LNCaP clone FGC (cell line): Measurements from ENCODE around the gene CHD1.

ENCODE experiments used
- DNase-seq: peaks from one replicate; pipeline ENCODE4 v3.0.0-alpha.2; 2011; ENCODE audit warnings: low read depth
- H3K4me3 ChIP-seq: 2 replicates; pipeline ENCODE4 v1.5.1; 2011; ENCODE audit warnings: mild to moderate bottlenecking, low read depth, low read length, control low read depth
- TF ChIP-seq, protein P1 (sequence below): IDR thresholded peaks from 2 replicates; pipeline ENCODE4 v1.5.1; 2012; ENCODE audit warnings: mild to moderate bottlenecking; ENCODE audit not compliant: control insufficient read depth, insufficient read depth; ENCODE audit errors: extremely low read depth

The CHD1 gene

DNA sequence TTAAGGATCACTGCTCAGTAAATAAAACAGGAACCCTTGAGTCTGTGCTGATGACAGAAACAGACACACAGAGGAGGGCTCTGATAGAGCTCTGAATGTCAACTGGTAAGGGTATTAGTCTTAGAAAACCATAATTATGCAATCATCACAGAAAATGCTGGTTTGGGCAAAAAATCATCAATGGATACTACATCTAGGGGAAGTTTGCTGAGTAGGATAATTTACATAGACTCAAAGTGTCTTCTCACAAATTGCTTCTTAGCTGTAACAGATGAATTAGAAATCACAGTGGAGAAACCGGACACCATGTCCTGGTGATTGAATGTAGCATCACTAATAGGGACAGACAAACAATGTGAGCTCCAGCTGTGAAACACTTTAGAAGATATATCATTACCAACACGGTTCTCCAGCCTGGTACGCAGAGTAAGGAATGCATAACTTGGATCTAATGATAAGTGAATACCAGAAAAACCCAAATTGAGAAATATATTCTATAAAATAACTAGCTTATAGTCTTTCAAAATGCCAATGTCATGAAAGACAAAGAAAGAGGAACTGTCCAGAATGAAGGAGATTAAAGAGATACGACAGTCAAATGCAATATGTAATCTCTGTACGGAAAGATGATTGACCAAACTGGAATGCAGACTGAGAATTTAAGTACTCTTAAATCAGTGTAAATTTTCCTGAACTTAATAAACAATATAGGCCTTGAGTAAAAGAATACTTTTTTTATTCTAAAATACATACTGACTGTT, 17.3 kb downstream of the CHD1 start:
- DNase-seq = no peak
- TF ChIP-seq, protein P1, sequence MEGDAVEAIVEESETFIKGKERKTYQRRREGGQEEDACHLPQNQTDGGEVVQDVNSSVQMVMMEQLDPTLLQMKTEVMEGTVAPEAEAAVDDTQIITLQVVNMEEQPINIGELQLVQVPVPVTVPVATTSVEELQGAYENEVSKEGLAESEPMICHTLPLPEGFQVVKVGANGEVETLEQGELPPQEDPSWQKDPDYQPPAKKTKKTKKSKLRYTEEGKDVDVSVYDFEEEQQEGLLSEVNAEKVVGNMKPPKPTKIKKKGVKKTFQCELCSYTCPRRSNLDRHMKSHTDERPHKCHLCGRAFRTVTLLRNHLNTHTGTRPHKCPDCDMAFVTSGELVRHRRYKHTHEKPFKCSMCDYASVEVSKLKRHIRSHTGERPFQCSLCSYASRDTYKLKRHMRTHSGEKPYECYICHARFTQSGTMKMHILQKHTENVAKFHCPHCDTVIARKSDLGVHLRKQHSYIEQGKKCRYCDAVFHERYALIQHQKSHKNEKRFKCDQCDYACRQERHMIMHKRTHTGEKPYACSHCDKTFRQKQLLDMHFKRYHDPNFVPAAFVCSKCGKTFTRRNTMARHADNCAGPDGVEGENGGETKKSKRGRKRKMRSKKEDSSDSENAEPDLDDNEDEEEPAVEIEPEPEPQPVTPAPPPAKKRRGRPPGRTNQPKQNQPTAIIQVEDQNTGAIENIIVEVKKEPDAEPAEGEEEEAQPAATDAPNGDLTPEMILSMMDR = no peak
- H3K4me3 ChIP-seq = no peak overlapping the region

DNA sequence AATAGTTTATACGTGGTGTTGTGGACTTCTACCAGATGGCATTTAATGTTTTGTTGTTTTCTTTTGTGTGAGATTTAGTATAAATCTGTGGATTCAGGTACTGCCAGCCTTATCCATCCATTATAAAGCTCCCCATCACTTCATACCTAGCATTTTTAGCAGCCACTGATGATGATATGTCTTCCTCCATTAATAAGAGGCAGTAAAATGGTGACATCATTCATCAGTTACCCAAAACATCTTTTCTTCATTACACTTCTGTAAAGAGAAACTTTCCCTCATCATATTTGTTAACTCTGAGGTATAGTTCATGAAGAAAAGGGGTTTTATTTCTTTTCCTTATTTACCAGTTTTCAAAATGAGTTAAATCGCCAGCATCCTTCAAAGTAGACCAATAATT, 19.4 kb downstream of the CHD1 start:
- no peak overlapping the region for H3K4me3 ChIP-seq
- no peak for DNase-seq
- TF ChIP-seq, protein P1 = no peak

DNA sequence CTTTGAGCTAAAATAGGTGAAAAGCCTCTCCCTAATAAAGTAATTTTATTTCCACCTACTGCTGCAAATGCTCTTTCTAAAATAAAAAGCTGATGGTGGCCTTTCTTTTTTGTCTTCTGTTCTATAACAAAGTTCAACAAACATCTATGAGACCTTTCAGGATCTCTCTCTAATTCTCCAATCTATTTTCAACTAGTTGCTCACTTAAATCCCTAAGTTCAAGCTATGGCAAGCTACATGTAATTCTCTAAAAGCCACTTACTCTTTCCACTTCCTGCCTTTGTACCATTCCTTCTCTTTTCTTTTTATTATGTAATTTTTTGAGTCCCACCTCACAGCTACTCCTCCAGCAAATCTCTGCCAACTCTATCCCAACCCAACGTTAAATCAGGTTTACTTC, 20.9 kb downstream of the CHD1 start:
- DNase-seq = no peak
- TF ChIP-seq, protein P1 = no peak
- H3K4me3 ChIP-seq = no peak overlapping the region

DNA sequence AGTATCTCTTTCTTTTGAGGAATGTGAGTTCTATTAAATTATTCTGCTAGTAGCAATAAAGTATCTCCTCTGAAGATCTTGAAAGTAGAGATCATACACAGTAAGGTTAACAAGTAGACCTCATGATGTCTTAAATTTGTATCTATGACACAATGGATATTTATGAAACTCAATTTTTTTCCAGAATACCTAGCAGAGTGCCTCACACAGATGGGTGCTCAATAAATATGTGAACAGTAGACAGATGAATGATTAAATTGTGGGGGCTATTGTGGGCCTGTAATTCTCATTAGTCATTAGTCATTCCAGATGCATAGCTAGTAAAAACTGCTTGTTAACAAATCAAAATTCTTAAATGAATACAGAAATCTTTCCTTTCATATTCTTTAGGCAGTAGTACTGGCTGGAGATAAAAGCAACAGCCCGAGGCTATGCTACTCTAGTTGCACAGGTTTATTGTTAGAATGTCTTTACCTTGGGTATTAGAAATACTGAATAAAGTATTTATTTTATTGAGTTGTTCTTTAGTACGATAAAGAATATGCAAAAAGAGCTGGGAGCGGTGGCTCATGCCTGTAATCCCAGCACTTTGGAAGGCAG, 22.0 kb downstream of the CHD1 start:
- no peak overlapping the region for H3K4me3 ChIP-seq
- TF ChIP-seq, protein P1 = no peak
- no peak for DNase-seq

DNA sequence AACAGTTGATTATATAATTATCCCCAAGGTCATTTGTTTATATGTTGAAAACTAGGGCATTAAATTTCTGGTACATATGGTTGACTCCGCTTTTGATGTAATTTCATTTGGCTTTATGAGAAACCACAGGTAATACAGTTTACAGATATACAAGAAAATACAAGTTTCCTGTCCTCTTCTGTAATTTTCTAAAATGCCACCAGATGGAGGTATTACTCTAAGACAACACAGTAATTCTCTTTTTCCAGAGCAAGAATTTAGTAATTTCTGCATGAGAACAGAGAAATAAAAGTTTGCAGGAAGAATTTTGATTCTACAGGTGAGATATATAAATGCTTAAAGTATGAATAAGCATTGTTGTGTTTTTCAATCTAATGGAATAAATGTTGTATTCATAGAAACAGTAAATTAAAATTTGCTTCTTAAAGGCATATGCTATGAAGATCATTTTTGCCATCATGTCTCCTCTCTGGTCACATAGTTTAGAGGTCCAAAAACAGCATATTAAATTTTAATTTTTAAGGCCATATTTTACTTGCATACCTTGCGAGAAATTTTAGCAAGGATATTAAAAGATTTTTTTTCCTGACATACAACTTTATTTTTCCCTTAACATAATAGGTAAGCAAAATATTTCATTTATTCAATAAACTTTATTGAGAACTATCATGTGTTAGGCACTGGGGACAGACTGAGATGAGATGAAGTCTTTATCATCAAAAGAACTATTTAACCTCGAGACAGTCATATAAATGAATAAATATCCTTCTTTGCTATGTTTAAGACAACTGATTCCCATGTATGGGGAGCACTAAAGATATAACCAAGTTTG, 22.7 kb downstream of the CHD1 start:
- no peak overlapping the region for H3K4me3 ChIP-seq
- no peak for DNase-seq
- TF ChIP-seq, protein P1 = peak; percentile 45

DNA sequence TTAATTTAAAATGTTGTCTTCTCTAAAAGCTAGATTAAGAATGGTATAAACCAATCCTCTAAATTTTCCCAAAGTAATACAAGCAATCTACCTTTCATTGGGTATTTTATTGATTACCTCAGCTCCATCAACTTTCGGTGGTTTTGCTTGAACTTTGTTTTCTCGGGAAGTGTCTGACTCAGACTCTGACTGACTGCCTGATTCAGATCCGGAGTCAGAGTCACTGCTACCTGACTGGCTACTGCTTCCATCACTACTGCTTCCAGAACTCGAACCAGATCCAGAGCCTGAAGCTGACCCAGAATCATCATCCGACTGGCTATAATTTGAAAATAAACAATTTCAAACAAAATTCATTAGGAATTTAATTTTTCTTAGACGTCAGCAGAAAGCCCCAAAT, 24.0 kb downstream of the CHD1 start:
- no peak overlapping the region for H3K4me3 ChIP-seq
- no peak for DNase-seq
- TF ChIP-seq, protein P1 = no peak
